HL-60 (cell line): ENCODE data around the gene AKT2.

Experiments used
- DNase-seq, 2 experiments: peaks; one replicate each; pipeline ENCODE4 v3.0.0-alpha.2; 2010 to 2020; ENCODE audit warnings: low read depth in 1 of 2, low spot score in 1 of 2
- H3K27ac ChIP-seq: fragments of 250-450 bp; sonication (Bioruptor Pico); replicated peaks from 2 replicates; pipeline ENCODE4 v1.5.1; 2020; ENCODE audit warnings: mild to moderate bottlenecking, moderate library complexity
- H3K27me3 ChIP-seq: fragments of 250-450 bp; sonication (Bioruptor Pico); 2 replicates; pipeline ENCODE4 v1.5.1; 2021; ENCODE audit warnings: mild to moderate bottlenecking, moderate library complexity; ENCODE audit not compliant: insufficient read depth, poor library complexity, severe bottlenecking
- H3K4me3 ChIP-seq: replicated peaks from 2 replicates; pipeline ENCODE4 v1.5.1; 2011; ENCODE audit warnings: mild to moderate bottlenecking, control low read depth, low read length; ENCODE audit not compliant: insufficient read depth
- GABPA ChIP-seq: IDR thresholded peaks from 2 replicates; pipeline ENCODE4 v1.6.1; 2012; ENCODE audit warnings: low read depth
- POLR2AphosphoS5 ChIP-seq: IDR thresholded peaks from 2 replicates; pipeline ENCODE4 v1.6.1; 2012; ENCODE audit warnings: low read depth
- SPI1 ChIP-seq: IDR thresholded peaks from 2 replicates; pipeline ENCODE4 v1.6.1; 2012; ENCODE audit warnings: low read depth, mild to moderate bottlenecking, borderline replicate concordance
- TF ChIP-seq, protein P1 (sequence below): IDR thresholded peaks from one replicate; pipeline ENCODE4 v1.5.1; 2011; ENCODE audit warnings: low read length, control low read depth, inconsistent platforms; ENCODE audit not compliant: insufficient read depth
- TF ChIP-seq, protein P2 (sequence below): IDR thresholded peaks from 2 replicates; pipeline ENCODE4 v1.6.1; 2012; ENCODE audit warnings: low read depth; ENCODE audit not compliant: insufficient replicate concordance

The AKT2 gene

DNA sequence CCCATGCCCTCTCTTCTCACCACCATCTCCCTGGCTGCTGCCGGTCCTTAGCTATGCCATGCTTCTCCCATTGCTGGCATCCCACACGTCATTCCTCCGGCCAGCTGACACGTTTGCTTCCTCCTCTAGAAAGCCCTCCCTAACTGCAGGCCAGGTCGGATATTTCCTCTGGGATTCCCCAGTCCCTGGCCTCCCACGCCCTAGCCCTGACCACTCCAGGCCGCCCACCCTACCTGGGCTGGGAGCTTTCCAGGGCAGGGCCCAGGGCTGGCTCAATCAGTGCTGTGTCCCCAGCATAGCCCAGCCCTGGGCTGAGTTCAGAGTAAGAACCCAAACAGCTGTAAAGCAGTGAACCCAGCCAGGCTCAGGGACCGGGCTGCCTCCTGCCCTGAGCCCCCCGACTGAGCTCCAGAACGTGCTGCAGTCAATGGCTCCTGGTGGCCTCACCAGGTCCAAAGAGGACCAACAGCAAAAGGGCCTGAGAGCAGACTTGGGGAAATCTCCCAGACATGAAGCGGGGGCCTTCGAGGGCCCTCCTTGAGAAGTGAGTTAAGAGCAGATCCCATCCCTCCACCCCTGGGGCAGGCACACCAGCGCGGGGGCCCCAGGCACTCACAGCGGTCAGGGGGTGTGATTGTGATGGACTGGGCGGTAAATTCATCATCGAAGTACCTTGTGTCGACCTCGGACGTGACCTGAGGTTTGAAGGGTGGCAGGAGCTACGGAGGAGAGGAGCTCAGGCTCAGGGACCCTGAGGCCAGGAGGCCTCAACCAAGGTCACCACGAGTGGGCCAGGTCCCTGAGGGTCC, 50.5 kb downstream of the AKT2 start:
- Histone ChIP-seq H3K27ac (no peak overlapping the region), H3K27me3 (no peaks in the 10 kb centered on the region), H3K4me3 (no peak overlapping the region)
- DNase-seq = no peak
- no peak for TF ChIP-seq GABPA
- TF ChIP-seq, protein P1, sequence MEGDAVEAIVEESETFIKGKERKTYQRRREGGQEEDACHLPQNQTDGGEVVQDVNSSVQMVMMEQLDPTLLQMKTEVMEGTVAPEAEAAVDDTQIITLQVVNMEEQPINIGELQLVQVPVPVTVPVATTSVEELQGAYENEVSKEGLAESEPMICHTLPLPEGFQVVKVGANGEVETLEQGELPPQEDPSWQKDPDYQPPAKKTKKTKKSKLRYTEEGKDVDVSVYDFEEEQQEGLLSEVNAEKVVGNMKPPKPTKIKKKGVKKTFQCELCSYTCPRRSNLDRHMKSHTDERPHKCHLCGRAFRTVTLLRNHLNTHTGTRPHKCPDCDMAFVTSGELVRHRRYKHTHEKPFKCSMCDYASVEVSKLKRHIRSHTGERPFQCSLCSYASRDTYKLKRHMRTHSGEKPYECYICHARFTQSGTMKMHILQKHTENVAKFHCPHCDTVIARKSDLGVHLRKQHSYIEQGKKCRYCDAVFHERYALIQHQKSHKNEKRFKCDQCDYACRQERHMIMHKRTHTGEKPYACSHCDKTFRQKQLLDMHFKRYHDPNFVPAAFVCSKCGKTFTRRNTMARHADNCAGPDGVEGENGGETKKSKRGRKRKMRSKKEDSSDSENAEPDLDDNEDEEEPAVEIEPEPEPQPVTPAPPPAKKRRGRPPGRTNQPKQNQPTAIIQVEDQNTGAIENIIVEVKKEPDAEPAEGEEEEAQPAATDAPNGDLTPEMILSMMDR = no peak
- TF ChIP-seq, protein P2, sequence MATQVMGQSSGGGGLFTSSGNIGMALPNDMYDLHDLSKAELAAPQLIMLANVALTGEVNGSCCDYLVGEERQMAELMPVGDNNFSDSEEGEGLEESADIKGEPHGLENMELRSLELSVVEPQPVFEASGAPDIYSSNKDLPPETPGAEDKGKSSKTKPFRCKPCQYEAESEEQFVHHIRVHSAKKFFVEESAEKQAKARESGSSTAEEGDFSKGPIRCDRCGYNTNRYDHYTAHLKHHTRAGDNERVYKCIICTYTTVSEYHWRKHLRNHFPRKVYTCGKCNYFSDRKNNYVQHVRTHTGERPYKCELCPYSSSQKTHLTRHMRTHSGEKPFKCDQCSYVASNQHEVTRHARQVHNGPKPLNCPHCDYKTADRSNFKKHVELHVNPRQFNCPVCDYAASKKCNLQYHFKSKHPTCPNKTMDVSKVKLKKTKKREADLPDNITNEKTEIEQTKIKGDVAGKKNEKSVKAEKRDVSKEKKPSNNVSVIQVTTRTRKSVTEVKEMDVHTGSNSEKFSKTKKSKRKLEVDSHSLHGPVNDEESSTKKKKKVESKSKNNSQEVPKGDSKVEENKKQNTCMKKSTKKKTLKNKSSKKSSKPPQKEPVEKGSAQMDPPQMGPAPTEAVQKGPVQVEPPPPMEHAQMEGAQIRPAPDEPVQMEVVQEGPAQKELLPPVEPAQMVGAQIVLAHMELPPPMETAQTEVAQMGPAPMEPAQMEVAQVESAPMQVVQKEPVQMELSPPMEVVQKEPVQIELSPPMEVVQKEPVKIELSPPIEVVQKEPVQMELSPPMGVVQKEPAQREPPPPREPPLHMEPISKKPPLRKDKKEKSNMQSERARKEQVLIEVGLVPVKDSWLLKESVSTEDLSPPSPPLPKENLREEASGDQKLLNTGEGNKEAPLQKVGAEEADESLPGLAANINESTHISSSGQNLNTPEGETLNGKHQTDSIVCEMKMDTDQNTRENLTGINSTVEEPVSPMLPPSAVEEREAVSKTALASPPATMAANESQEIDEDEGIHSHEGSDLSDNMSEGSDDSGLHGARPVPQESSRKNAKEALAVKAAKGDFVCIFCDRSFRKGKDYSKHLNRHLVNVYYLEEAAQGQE = no peak

- Histone ChIP-seq H3K27ac (no peak overlapping the region), H3K27me3 (no peaks in the 10 kb centered on the region), H3K4me3 (no peak overlapping the region)
- no peak for DNase-seq
- TF ChIP-seq POLR2AphosphoS5 = no peak
- TF ChIP-seq, protein P1 = no peak
- TF ChIP-seq SPI1 = no peak
- TF ChIP-seq, protein P2 = no peak
- no peak for TF ChIP-seq GABPA
Observed at GRCh38 chr19:40233811-40234389, 51.2 kb downstream of the AKT2 start.

DNA sequence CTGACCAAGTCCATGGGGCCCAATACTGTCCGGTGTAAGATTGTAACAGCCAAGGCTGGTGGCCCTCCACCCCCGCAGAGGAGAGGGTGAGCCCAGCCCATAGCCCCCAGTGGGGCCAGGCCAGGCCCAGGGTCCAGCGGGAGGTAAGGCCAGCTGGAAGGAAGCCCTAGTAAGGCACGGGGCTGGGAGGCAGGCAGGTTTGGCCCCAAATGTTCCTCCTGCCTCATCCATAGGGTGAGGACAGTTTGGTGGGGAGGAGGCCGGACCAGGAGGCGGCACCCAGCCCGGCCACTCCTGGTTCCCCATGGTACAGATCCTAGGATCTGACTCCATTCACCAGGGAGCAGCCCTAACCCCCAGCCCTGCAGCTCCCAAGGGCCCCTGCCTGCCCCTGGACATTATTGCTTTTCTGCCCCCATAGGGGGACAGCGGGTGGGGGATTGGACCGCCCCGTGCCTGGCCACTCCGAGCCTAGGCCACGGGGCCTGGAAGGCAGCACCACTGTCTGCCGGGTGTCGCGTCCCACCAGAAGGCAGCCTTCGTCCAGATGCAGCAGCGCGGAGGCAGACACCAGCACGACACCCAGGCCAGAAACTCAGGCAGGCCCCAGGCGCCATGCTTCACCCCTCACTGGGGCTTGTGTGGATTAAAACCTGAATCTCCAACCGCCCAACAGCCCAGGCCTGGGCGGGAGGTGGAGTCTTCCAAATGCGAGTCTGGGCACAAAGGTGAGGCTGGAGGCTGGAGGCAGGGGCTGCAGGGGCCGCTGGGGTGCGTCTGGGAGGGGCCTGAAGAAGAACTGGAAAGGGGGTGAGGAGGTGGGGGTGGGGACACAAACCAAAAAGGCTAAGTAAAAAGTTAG, 52.0 kb downstream of the AKT2 start:
- no peak overlapping the region for H3K27ac ChIP-seq
- TF ChIP-seq, protein P2 = no peak
- TF ChIP-seq SPI1 (no peak), GABPA (no peak), POLR2AphosphoS5 (no peak)
- TF ChIP-seq, protein P1 = no peak
- no peaks in the 10 kb centered on the region for H3K27me3 ChIP-seq
- DNase-seq = no peak
- no peak overlapping the region for H3K4me3 ChIP-seq
